Measurements from ENCODE around the gene SMYD3.

DNA sequence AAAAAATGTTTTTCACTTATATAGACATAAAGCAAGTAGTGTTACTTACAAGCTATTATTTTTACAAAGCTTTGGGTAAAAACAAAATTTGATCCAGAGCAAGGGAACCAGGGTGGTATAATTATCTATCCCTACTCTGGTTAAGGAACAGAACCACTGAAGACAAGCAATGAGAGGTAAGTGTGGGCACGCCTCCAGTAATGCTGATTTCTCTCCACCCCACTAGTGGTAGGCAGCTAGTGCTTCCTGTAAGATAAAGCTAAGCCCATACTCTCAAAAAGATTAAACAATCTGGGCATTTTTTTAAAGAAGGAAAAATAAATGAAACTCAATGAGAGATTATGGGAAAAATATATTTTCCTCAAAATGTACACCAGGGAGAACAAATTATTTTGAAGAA lies 36.9 kb upstream of the SMYD3 start:
- TF ChIP-seq POLR2A (IDR thresholded peaks at IDR 0.05; ENCODE audit: low read length) (no peak), GATA1 (IDR thresholded peaks at IDR 0.05; ENCODE audit: low read depth, low read length) (no peak)
